HUES6 (cell line): ENCODE measurements around the gene ZNF213.
"Not testable (repeated sequence)": the region's sequence is repeated elsewhere in the genome, so short reads cannot be mapped to it uniquely, and the experiment has no call there.

Experiments
- H3K27ac ChIP-seq: 2 replicates; pipeline ENCODE4 v1.7.0; 2013; ENCODE audit warnings: low read depth, mild to moderate bottlenecking, low read length, inconsistent platforms
- H3K27me3 ChIP-seq: 2 replicates; pipeline ENCODE4 v1.6.1; 2013; ENCODE audit warnings: low read length; ENCODE audit not compliant: control insufficient read depth, insufficient read depth
- H3K36me3 ChIP-seq: 2 replicates; pipeline ENCODE4 v1.6.1; 2013; ENCODE audit warnings: low read length; ENCODE audit not compliant: control insufficient read depth, insufficient read depth
- H3K4me1 ChIP-seq: 2 replicates; pipeline ENCODE4 v1.6.1; 2013; ENCODE audit warnings: low read length; ENCODE audit not compliant: control insufficient read depth, insufficient read depth
- H3K4me3 ChIP-seq: 2 replicates; pipeline ENCODE4 v1.5.1; 2013; ENCODE audit warnings: low read depth, low read length
- H3K9ac ChIP-seq: one replicate; pipeline ENCODE4 v1.6.1; 2013; ENCODE audit warnings: mild to moderate bottlenecking, low read length
- H3K9me3 ChIP-seq: 2 replicates; pipeline ENCODE4 v1.6.1; 2013; ENCODE audit warnings: low read depth, low read length; ENCODE audit not compliant: control insufficient read depth, insufficient read depth

ZNF213 gene

DNA sequence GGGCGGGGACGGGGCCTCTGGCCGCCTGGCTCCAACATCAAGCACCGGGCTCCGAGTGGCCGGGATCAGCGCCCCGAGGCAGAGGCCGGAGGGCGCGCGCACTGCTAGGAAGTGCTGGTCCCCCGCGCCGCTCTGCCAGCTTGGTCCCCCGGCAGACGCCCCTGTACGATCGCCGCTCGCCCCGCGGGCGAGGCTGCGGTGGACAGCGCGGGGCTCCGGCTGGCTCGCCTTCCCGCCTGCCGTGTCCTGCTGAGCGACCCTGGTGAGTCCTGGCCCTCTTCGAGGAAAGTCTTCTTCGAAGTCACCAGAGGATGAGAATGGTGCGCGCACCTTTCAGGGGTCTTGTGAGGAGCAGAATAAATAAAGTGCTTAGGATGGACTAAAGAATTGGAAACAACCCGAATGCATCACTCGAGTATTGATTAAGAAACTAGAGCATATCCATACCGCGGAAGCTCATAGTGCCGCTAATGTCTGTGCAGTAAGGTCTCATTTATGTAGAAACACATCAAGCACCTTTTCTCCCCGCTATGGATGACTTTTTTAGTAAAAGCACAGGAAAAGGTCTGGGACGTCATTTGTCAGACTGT is 392 bp downstream of the ZNF213 start:
- no peaks in the 10 kb centered on the region for H3K9me3 ChIP-seq
- H3K9ac ChIP-seq = peak overlapping the region; percentile 76
- H3K36me3 ChIP-seq = peaks cover 15% of the 10 kb centered on the region
- no peak overlapping the region for H3K27ac ChIP-seq
- peak overlapping the region; percentile 98 for H3K4me3 ChIP-seq
- H3K4me1 ChIP-seq = peaks cover 5% of the 10 kb centered on the region; the same call in 1 of the 2 replicates
- H3K27me3 ChIP-seq = no peaks in the 10 kb centered on the region

DNA sequence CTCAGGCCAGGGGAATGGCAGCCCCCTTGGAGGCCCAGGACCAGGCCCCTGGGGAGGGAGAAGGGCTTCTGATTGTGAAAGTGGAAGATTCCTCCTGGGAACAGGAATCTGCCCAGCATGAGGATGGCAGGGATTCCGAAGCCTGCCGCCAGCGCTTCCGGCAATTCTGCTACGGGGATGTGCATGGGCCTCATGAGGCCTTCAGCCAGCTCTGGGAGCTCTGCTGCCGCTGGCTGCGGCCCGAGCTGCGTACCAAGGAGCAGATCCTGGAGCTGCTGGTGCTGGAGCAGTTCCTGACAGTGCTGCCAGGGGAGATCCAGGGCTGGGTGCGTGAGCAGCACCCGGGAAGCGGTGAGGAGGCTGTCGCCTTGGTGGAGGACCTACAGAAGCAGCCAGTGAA is 2.4 kb downstream of the ZNF213 start:
- Histone ChIP-seq H3K27ac (no peak overlapping the region), H3K4me3 (no peak overlapping the region), H3K9me3 (no peaks in the 10 kb centered on the region), H3K36me3 (peaks cover 27% of the 10 kb centered on the region), H3K9ac (no peak overlapping the region), H3K4me1 (peaks cover 5% of the 10 kb centered on the region; the same call in 1 of the 2 replicates), H3K27me3 (no peaks in the 10 kb centered on the region)

DNA sequence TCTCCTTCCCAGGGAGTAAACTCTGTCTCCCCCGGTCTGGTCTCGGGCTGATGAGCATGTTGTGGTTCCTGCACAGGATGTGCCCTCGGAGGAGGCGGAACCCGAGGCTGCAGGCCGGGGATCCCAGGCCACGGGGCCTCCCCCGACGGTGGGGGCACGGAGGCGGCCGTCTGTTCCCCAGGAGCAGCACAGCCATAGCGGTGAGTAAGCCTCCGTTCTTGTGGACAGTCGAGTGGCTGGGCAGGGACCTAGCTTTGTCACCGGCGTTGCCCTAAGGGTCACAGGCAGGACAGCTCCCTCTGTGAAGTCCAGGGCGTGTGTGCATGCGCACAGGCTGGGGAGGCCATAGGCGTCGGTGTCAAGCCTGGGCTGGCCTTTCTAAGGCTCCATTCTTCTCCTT is 3.5 kb downstream of the ZNF213 start:
- no peak overlapping the region for H3K4me3 ChIP-seq
- no peak overlapping the region for H3K9ac ChIP-seq
- H3K9me3 ChIP-seq = no peaks in the 10 kb centered on the region
- H3K27me3 ChIP-seq = no peaks in the 10 kb centered on the region
- H3K36me3 ChIP-seq = peaks cover 29% of the 10 kb centered on the region
- H3K4me1 ChIP-seq = peaks cover 5% of the 10 kb centered on the region; the same call in 1 of the 2 replicates
- no peak overlapping the region for H3K27ac ChIP-seq

DNA sequence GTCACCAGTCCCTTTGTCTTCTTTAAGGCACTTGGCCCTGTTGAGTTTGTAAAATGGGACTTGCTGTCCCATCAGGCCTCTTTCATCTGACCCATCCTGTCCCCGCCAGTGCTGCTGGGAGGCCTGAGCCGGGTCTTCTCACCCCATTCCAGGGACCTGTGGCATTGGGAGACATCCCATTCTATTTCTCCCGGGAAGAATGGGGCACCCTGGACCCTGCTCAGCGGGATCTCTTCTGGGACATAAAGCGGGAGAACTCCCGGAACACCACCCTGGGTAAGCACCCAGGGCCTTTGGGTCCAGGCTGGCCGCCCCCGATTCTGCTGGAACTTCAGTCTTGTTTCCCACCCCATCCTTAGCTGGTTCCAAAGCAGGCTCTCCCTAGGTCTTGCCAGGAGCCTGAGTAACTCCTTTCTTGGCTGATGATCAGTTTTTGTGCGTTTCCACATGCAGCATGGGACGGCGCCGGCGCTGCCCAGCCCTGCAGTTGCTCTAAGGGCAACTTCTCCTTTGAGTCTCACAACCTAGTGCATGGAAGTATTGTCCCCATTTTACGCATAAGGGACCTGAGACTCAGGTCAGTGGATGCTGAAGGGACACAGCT is 4.1 kb downstream of the ZNF213 start:
- no peak overlapping the region for H3K9ac ChIP-seq
- H3K36me3 ChIP-seq = peaks cover 29% of the 10 kb centered on the region
- no peaks in the 10 kb centered on the region for H3K27me3 ChIP-seq
- H3K27ac ChIP-seq = no peak overlapping the region
- H3K9me3 ChIP-seq = no peaks in the 10 kb centered on the region
- no peak overlapping the region for H3K4me3 ChIP-seq
- H3K4me1 ChIP-seq = 0 out of 2 replicates have a peak, but pooled peaks cover 3% of the 10 kb centered on the region

DNA sequence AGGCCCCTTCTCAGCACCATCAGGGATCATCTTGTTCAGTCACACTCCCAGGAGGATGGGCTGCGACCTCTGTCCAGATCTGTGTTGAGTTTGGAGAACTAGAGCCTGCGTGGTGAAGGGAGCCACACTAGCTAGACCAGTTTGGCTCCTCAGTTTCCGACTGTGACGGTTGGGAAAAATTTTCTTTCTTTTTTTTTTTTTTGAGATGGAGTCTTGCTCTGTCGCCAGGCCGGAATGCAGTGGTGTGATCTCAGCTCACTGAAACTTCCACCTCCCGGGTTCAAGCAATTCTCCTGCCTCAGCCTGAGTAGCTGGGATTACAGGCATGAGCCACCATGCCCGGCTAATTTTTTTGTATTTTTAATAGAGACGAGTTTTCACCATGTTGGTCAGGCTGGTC is 4.7 kb downstream of the ZNF213 start:
- H3K27ac ChIP-seq, H3K4me3 ChIP-seq, H3K9ac ChIP-seq, H3K27me3 ChIP-seq, H3K4me1 ChIP-seq, H3K9me3 ChIP-seq: not testable (repeated sequence)
- peaks cover 29% of the 10 kb centered on the region for H3K36me3 ChIP-seq

DNA sequence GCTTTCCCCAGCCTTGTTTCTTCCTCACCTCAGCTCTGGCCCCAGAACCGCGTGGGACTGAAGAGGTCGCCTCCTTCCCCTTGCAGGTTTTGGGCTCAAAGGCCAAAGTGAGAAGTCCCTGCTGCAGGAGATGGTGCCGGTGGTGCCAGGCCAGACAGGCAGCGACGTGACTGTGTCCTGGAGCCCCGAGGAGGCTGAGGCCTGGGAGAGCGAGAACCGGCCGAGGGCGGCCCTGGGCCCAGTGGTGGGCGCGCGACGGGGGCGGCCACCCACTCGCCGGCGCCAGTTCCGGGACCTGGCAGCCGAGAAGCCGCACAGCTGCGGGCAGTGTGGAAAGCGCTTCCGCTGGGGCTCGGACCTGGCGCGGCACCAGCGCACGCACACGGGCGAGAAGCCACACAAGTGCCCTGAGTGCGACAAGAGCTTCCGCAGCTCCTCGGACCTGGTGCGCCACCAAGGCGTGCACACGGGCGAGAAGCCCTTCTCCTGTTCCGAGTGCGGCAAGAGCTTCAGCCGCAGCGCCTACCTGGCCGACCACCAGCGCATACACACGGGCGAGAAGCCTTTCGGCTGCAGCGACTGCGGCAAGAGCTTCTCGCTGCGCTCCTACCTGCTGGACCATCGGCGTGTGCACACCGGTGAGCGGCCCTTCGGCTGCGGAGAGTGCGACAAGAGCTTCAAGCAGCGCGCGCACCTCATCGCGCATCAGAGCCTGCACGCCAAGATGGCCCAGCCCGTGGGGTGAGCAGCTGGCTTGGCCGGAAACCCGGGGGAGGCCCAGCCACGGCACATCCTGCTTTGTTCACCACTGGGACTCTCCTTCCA is 6.0 kb downstream of the ZNF213 start:
- H3K27me3 ChIP-seq = no peaks in the 10 kb centered on the region
- no peak overlapping the region for H3K9ac ChIP-seq
- no peak overlapping the region for H3K4me3 ChIP-seq
- 0 out of 2 replicates have a peak, but pooled peaks cover 3% of the 10 kb centered on the region for H3K4me1 ChIP-seq
- H3K27ac ChIP-seq = no peak overlapping the region
- peaks cover 29% of the 10 kb centered on the region for H3K36me3 ChIP-seq
- H3K9me3 ChIP-seq = no peaks in the 10 kb centered on the region

DNA sequence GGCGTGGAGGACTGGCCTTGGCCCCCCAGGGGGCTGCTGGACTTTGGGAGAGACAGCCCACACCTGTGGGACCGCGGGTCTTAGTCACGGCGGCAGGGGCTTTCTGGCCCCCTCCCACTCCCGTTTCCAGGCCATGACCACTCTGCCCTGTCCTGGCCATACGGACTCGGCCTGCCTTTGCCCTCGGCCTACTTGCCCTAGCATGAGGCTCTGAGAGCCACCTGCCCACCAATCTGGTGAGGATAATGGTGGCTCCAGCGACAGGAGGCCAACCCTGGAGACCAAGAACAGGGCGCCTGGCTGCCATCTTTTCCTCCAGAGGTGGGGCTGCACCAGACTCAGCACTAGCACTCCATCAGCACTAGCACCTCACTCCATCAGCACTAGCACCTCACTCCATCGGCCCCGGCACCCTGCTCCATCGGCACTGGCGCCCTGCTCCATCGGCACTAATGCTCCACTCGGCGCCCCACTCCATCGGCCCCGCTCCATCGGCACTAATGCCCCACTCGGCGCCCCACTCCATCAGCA is 7.0 kb downstream of the ZNF213 start:
- no peaks in the 10 kb centered on the region for H3K27me3 ChIP-seq
- peaks cover 29% of the 10 kb centered on the region for H3K36me3 ChIP-seq
- H3K4me3 ChIP-seq = no peak overlapping the region
- H3K9ac ChIP-seq = no peak overlapping the region
- no peaks in the 10 kb centered on the region for H3K4me1 ChIP-seq
- H3K9me3 ChIP-seq = no peaks in the 10 kb centered on the region
- no peak overlapping the region for H3K27ac ChIP-seq

DNA sequence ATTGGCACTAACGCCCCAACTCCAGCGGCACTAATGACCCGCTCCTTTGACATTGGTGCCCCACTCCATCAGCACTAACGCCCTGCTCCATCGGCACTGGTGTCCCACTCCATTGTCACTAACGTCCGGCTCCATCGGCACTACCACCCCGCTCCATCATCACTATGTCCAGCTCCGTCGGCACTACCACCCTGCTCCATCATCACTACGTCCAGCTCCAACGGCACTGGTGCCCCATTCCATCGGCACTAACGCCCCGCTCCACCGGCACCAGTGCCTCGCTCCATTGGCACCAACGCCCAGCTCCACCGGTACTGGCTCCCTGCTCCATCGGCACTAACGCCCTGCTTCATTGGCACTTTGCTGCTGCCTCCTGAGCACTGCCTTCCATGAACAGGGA is 7.5 kb downstream of the ZNF213 start:
- Histone ChIP-seq H3K27me3 (no peaks in the 10 kb centered on the region), H3K9me3 (no peaks in the 10 kb centered on the region), H3K36me3 (peaks cover 29% of the 10 kb centered on the region), H3K4me3 (no peak overlapping the region), H3K27ac (no peak overlapping the region), H3K9ac (no peak overlapping the region), H3K4me1 (no peaks in the 10 kb centered on the region)

DNA sequence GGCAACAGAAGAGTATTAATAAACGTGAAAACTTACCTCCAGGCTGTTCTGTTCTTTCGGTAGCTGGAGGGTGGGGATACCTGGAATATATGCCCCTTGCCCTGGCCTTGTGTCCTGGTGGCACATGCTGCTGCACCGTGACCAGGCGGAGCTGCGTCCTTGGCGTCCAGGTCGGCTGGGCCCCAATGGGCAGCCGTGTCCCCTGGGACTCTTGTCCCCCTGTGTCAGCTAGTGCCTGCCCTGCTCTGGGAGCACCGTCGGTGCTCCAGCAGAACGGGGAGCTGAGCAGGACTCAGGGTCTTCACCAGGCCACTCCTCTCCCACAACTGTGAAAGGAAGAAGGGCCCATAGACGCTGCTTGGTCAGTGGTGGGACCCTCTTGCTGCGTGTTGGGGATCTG is 7.9 kb downstream of the ZNF213 start:
- Histone ChIP-seq H3K4me3 (no peak overlapping the region), H3K9ac (no peak overlapping the region), H3K36me3 (peaks cover 29% of the 10 kb centered on the region), H3K27me3 (0 out of 2 replicates have a peak, but pooled peaks cover under 1% of the 10 kb centered on the region), H3K4me1 (no peaks in the 10 kb centered on the region), H3K27ac (no peak overlapping the region), H3K9me3 (no peaks in the 10 kb centered on the region)

DNA sequence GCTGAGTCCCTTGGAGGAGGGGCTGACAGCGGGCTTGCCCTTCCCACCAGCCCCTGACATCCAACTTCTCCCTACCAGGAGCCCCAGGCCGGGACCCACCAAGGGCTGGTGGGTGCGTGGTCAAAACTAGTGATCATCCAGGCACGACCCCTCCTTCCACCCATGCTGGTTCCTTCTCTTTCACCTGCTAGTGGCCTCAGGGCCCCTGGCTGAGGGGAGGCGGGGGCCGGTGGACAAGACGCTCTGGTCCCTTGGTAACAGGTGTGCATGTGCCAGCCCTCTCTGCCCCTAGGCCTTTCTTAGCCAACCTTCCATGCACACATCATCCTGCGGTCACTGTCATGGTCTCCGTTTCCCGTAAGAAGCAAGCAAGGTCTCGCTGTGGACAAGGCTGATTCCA is 8.4 kb downstream of the ZNF213 start:
- H3K36me3 ChIP-seq = peaks cover 29% of the 10 kb centered on the region
- peaks cover 5% of the 10 kb centered on the region for H3K27me3 ChIP-seq
- no peak overlapping the region for H3K27ac ChIP-seq
- H3K9me3 ChIP-seq = no peaks in the 10 kb centered on the region
- no peak overlapping the region for H3K4me3 ChIP-seq
- H3K4me1 ChIP-seq = no peaks in the 10 kb centered on the region
- H3K9ac ChIP-seq = no peak overlapping the region
